Suppressor macrophage (primary cell): Measurements from ENCODE around the gene CDK3.
"Not testable (repeated sequence)": the region's sequence is repeated elsewhere in the genome, so short reads cannot be mapped to it uniquely, and the experiment has no call there.

ENCODE experiments used
- DNase-seq, 4 experiments: peaks; one replicate each; pipeline ENCODE4 v3.0.0-alpha.2; 2020 to 2022
- total RNA-seq, 17 experiments: gene quantifications; one replicate each; lab custom pipeline; 2026; ENCODE audit warnings: mixed read lengths in 6 of 17, inconsistent platforms in 3 of 17; lab: John Stamatoyannopoulos, UW

Gene CDK3
- 0 to 0.32 (median 0.15) reads per million in 17 experiments for total RNA-seq

DNA sequence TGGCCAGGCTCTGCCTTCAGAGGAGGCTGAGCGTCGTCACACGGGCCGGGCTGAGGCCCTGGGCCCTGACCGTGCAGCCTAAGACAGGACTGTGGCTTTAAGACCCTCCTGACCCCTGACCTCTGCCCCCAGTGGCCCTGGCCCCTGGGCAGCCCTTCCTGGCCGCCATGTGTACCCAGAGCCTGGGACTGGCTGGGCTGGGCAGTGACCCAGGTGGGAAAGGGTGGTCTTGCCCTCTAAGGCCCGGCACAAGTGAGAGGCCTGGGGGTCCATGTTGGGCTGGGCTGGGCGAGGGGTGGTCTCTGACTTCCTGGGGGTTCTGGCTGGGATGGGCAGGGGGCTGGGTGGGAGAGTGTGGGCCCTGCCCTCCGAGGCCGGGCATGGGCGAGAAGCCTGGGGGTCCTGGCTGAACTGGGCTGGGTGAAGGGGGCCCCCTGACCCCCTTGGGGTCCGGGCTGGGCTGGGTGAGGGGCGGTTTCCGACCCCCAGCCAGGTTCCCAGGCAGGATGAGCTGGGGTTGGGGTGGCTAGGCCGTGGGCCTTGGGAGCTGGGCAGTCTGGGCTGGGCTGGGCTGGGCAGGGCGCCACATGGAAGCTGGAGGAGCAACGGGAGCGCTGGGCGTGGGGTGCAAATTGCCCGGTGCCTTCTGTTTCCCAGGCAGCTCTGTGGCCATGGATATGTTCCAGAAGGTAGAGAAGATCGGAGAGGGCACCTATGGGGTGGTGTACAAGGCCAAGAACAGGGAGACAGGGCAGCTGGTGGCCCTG lies at the start of gene CDK3:
Gene CDK3 (plus strand): TSS at position 101 of the 767 bp plus-strand sequence. CDS start 571 bp downstream, at position 672.
- no peak for DNase-seq

DNA sequence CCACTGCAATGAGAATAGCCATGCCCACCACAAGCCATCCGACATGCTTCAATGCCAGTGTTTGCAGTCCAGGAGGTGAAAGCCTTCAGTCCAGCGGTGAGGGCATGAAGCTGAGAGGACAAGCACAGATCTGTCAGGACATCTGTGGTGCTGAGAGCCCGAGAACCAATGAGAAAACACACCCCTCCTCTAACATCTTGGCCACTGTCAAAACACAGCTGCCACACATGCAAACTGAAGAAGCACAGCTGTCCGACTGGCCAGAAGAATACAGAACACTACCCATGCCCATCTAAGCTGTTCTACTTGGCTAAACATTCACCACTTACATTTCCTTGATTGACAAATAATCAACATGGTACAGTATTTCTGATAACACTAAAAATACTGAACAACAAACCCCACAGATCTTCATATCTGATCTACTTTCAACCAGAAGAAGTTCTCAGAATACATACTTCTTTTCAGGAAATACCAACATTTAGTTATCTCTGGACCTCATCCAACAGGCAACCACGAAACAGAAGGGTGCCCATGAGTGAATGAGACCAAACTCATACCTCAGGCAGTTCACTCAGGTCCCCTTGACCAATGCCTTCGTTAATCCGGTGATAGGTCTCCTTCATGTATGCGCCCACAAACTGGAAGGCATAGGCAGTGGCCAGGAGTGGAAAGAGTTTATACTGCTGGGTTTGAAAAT lies 49.6 kb upstream of the CDK3 start:
- DNase-seq = no peak

DNA sequence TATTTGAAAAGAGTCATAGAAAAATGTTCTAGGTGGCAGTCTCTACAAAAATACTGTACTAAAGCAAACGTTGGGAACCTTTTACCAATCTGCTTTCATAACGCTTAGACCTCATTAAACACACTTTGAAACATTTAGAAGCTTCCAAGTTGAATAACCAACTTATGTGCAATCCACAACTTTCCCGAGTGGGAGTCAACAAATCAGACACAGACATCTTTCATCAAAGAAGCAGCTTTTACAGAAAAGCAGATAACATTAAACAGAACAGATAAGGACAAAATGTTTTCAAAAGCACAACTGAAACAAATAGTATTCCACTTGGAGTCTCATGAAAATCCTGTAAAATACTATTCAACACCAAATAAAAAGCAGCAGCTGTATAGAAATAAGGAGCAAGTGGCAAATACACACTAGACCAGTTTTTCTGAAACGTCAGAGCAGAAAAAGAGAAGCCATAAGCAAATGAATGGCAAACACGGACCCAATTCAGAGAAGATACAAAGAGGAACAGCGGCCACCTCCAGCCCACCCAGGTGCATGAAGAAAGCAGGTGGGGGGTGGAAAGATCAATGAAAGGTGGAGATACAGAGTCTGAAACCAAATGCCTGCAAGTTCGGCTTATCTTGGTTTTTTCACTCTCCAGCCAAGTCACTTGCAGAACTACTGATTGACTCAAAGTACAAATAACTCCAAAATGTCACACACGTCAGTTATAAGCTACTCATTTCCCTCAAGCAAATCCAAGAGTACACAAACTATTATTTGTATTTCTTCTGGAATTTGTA lies 41.4 kb upstream of the CDK3 start:
- DNase-seq = no peak

DNA sequence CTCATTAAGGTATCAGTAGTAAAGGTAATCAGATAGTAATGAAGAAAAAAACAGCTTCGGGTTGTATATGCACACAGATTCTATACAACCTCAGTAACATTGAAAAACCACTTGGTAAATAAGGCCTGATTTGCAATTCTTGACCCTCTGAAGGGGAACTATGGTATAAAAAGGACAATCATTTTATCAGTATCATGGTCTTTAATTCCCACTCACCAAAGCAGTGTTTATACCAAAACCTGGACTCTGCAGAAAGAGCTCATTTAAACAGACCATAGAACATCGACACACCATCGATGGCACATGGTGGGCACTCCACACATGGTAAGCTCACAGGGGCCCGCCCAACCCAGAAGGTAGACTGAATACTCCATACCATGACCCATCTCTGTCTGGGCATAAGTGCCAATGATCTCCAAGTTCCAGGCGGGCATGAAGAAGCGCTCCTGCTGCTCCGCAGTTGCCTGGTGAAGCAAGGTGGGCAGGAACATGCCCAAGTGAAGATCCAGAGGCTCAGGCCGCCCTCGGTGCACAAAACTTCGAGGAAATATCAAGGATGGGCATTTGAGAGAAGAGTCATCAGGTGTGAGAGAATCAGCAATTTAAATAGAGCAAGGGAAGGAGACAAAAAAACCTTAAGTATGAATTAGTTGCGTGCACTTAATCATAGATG lies 40.7 kb upstream of the CDK3 start:
- DNase-seq = no peak

DNA sequence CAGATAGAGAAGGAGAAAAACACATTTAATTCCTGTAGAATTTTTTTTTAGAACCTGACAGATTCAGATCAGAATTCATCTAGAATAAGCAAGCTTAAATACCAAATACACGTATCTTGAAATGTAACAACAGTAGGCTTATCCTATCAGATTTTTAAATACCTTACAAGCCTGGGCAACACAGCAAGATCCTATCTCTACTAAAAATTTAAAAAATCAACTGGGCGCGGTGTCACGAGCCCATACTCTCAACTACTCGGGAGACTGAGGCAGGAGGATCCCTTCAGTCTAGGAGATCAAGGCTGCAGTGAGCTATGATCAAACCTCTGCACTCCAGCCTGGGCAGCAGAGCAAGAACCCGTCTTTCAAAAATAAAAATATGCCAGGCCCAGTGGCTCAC lies 35.2 kb upstream of the CDK3 start:
- DNase-seq = no peak

DNA sequence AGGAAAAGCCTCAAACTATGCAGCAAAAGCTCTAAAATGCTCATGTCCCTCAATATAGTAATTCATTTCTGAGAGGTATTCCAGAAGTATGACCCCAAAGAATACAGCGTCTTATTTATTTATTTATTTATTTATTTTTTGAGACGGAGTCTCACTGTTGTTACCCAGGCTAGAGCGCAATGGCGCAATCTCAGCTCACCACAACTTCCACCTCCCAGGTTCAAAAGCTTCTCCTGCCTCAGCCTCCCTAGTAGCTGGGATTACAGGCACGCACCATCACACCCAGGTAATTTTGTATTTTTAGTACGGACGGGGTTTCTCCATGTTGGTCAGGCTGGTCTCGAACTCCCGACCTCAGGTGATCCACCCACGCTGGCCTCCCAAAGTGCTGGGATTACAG lies 31.6 kb upstream of the CDK3 start:
- not testable (repeated sequence) for DNase-seq

DNA sequence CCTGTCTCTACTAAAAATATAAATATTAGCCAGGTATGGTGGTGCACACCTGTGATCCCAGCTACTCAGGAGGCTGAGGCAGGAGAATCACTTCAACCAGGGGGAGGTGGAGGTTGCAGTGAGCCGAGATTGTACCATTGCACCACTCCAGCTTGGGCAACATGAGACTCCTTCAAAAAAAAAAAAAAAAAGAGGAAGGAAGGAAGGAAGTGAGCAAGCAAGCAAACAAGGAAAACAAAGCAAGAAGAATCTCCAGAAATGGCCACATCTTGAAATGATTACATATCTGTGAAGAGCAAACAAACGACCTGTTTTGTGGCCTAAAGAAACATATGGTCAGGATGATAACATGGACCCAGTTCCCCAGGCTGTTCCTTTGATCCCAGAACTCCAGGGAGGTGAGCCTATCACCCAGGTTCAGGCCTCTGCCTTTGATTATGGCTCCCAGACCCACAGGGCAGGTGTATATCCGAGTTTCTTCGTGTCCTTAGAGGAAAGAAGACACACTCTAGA lies 30.6 kb upstream of the CDK3 start:
- DNase-seq = peak; percentile 35 to 74 (median 66)

DNA sequence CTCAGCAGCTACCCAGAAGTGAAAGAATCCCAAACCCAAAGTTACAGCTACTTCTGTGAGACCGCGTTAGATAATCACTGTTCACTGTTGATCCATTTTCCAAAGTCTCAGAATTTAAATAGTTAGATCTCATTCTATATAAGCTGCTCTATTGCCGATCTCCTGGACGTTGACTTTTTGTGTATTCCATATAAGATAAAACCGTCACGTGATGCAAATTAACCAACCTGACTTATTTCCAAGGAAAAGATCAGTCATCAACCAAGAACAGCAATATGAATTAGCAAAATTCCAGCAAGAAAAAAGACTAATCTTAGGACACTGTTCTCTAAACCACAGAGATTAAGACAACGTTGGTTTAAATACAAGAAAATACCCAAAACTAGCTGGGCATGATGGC lies 30.0 kb upstream of the CDK3 start:
- DNase-seq = no peak

DNA sequence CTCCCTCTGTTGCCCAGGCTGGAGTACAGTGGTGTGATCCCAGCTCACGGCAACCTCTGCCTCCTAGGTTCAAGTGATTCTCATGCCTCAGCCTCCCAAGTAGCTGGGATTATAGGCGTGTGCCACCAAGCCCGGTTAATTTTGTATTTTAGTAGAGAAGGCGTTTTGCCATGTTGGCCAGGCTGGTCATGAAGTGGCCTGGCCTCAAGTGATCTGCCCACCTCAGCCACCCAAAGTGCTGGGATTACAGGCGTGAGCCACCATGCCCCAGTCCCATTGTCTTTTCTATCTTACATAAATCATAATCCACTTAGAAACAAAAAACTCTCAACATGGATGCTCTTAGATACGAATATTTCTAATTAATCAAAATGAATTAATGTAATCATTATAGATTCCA lies 25.5 kb upstream of the CDK3 start:
- not testable (repeated sequence) for DNase-seq

DNA sequence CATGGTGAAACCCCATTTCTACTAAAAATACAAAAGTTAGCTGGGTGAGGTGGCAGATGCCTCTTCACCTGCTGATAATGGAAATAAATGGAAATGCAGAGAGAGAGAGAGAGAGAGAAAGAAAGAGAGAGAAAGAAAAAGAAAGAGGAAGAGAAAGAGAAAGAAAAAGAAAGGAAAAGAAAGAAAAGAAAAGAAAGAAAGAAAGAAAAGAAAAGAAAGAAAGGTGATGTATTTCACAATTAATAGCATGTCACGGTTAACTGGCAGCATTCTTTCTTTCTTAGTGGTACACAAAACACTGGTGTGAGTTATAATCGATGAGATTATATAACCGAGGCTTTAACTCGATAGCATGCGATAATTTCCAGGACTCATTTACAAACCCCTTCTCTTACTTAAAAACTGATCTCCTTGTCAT lies 24.9 kb upstream of the CDK3 start:
- no peak for DNase-seq

DNA sequence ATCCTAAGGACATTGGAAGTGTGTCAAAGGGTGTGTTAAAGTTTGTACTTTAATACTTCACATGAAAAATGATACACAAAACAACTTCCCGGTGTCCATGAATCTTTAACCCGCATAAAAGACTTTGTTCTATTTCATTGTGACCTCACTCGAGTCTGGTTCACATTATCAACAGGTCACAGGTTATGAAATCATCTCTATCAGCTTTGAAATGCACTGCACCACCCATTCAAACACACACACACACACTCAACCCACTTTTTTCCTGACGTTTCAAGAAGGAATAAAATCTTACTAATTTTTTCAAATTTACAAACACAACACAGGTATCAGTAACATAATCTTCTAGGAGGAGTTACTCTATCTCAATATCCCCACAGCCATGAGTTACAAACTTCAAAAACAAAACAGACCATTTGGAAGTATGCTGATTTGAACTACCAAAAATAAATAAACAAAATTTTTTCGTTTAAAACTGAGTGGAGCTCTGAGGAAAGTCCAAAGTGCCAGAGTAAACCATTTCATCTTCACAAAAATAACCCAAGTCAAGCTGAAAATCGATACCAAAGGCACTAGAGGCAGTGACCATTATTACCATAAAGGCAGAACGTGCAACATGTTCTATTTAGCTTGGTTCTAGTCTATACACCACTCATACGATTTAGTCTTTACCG lies 24.3 kb upstream of the CDK3 start:
- DNase-seq = peak in 1 of 4 experiments; percentile 11

DNA sequence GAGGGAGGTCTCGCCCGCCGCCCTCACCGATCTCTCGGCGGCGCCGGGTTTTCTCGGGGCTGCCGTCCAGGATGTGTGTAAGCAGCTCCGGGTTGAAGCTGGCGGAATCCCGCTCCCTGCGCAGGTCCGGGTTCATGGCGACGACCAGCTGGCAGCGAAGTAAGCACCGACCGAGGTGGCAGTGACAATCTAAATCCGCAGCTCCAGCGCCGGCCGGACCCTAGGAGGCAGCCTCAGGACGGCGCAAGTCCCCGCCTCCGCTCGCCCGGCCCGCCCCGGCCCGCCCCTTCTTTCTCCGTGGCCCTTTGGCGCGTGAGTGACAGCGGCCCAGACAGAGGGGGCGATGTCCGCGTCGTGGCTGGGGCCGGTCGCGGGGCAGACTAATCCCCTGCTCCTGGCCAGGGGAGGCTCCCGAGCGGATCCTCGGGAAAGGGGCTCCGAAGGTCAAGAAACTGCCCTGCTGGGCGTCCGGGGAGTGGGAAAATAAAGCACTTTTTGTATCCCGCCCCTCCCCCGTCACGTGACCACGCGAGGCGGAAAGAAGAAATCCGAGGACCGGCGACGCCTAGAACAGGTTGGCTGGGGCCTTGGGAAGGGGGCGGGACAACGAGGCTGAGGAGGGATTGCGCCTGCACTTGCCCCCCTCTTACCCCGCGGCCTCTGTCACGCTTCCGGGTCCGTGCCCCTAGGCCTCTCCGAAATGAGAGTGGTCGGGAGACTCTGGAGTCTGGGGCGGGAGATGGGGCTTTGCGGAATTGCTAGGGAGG lies 21.5 kb upstream of the CDK3 start, which contains the start of the genes ACOX1 and TEN1:
Gene ACOX1 (minus strand): TSS at position 229 of the 767 bp plus-strand sequence. CDS start 93 bp downstream, at position 136.
Gene TEN1 (plus strand): TSS at position 303 of the 767 bp plus-strand sequence. CDS start 6,953 bp downstream, outside the sequence.
- DNase-seq = peak; percentile 97 to 99 (median 98)

DNA sequence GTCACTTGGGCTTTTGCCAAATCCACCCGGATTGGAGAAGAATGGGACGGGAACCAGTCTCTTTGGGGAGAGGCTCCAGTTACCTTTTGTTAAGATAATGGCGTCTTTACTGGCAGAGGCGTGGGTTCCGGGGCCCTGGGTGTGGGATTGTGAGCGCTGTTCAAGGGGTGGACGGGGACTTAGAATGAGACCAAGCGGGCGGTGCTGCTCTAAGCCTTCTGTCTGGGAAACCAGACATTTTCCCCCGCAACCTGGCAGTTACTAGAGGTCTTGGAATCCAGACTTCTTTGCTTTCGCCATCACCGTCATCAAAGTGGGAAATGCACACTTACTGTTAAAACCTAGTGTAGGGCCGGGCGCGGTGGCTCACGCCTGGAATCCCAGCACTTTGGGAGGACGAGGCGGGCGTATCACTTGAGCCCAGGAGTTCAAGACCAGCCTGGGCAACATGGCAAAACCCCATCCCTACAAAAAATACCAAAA lies 20.9 kb upstream of the CDK3 start:
- DNase-seq = no peak

DNA sequence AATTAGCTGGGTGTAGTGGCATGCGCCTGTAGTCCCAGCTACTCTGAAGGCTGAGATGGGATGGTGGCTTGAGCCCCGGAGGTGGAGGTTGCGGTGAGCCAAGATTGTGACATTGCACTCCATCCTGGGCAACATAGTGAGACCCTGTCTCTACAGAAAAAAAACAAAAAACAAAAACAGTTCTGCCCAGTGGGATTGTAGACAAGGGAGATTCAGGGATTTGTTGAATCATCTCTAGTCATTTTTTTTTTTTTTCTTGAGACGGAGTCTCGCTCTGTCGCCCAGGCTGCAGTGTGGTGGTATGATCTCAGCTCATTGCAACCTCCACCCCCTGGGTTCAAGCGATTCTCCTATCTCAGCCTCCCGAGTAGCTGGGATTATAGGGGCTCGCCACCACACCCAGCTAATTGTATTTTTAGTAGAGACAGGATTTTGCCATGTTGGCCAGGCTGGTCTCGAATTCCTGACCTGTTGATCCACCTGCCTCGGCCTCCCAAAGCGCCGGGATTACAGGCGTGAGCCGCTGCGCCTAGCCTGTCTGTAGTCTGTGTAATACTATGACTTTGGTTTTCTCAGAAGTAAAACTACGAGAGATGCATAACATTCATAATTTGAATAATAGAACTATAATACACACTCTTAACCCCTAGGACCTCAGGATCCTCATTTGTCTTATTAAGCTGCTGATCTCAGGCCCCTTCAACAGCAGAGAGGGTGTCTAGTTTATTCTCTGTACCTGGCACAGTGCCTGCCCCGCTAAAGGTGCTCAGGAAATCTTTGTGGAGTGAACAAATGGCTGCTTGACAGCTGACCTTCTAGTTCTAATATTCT lies 20.3 kb upstream of the CDK3 start:
- DNase-seq = no peak

DNA sequence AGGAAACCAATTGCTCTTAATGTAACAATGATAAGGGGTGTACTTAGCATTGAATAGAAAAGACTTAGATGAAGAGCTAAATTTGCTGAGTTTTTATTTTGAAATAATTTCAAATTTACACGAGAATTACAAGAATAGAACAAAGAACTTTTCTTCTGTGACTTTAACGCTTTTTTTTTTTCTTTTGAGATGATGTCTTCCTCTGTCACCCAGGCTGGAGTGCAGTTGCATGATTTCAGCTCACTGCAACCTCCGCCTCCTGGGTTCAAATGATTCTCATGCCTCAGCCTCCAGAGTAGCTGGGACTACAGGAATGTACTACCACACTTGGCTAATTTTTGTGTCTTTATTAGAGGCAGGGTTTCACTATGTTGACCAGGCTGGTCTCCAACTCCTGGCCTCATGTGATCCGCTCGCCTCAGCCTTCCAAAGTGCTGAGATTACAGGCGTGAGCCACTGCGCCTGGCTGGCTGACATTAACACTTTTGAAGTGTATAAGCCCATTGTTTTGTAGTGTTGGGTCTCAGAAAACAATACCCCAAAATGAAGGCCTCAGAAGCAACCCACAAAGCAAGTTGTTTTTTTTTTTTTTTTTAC lies 19.5 kb upstream of the CDK3 start:
- no peak for DNase-seq

DNA sequence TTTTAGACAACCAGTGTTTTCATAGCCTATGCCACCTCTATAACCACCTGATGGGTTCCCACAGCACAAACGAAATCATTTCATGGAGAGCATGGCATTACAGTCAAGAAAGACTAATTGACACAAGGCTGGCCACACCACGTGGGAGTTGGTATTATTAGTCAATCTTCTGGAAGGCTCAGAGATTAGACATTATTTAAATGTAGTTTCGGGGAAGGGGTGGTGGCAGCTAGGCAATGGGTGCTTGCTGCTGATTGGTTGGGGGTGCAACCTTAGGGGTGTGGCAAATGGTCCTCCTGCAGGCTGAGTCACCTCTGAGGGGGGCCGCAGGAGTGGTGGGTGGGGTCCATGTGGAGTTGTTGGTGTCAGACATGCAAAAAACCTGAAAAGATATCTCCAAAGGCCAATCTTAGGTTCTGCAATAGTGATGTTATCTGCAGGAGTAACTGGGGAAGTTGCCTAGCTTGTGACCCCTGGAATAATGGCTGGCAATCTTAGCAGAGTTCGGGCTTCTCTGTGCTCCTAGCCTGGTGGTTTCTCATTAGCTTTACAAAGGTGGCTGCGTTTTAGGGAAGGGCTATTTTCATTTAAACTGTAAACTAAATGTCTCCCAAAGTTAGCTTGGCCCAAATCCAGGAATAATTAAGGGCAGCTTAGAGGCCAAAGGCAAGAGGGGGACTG lies 17.0 kb upstream of the CDK3 start:
- DNase-seq = peak; percentile 36 to 61 (median 54)

DNA sequence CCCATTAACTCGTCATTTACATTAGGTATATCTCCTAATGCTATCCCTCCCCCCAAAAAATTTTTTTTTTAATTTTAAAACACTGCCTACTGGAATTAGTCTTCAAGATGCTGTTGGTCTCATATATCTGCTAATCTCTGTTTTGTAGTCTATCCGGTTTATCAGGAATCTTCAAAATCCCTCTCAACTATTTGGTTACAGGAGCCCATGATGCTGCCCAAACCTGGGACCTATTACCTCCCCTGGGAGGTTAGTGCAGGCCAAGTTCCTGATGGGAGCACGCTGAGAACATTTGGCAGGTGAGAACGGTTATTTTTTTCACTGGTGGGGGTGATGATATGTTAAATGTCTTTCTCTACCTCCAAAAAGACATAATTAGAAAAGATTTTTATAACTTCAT lies 14.7 kb upstream of the CDK3 start:
- DNase-seq = no peak

DNA sequence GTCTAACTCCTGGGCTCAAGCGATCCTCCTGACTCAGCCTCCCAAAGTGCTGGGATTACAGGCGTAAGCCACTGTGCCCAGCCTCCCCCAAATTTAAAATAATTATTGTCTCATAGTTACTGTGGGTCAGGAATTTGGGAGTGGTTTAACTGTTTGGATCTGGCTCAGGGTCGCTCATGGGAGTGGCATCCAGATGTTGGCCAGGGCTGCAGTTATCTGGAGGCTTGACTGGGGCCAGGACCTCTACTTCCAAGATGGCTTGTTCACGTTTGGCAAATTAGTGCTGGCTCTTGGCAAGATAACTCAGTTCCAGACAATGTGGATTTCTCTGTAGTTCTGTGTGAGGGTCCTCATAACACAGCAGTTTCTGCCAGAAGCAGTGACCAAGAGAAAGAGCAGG lies 13.6 kb upstream of the CDK3 start:
- no peak for DNase-seq

DNA sequence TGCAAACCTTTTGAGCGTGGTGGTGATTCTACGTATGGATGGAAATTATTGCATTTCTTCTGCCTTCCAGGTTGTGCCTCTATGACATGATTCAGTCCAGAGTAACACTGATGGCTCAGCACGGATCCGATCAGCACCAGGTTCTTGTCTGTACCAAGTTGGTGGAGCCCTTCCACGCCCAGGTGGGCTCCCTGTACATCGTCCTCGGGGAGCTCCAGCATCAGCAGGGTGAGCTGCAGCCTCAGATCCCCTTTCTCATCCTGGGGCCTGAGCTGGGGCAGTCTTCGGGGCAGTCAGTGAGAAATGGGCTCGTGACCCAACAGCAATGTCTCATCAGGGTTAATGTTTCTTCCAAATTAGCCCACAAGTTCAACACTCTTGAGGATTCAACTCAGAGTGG lies 9.3 kb upstream of the CDK3 start:
- no peak for DNase-seq
